Cardiac muscle cell (in vitro differentiated cells and primary cell): ENCODE measurements around the gene FHIT. TPM values are rescaled to one million over a fixed set of nuclear protein-coding genes. Genes with fewer than 3 reads are reported as not detected.
A peak's percentile ranks its signal among the peaks of the same experiment; 100 is the strongest.

Source experiments
- DNase-seq, 2 donors: peaks; one replicate each; pipeline versions ENCODE4 v3.0.0 to v3.0.0-alpha.2; 2010 to 2017; ENCODE audit warnings: low read depth in 1 of 2, low spot score in 1 of 2
- H3K27ac ChIP-seq: fragments of 200-600 bp; sonication (generic); 2 replicates; pipeline ENCODE4 v1.5.1; 2016
- H3K27me3 ChIP-seq: fragments of 200-600 bp; sonication (generic); 2 replicates; pipeline ENCODE4 v1.6.0; 2016; ENCODE audit warnings: control low read depth
- H3K36me3 ChIP-seq: fragments of 200-600 bp; sonication (generic); 2 replicates; pipeline ENCODE4 v1.5.1; 2016; ENCODE audit warnings: control low read depth
- H3K4me1 ChIP-seq: fragments of 200-600 bp; sonication (generic); 2 replicates; pipeline ENCODE4 v1.8.1; 2017; ENCODE audit warnings: low read depth, mild to moderate bottlenecking, mixed run types
- H3K4me3 ChIP-seq: fragments of 200-600 bp; sonication (generic); 2 replicates; pipeline ENCODE4 v1.5.1; 2016; ENCODE audit warnings: mild to moderate bottlenecking
- H3K9me3 ChIP-seq: fragments of 200-600 bp; sonication (generic); 2 replicates; pipeline ENCODE4 v1.5.1; 2017; ENCODE audit warnings: low read depth, mild to moderate bottlenecking, control low read depth
- CTCF ChIP-seq: IDR thresholded peaks from 2 replicates; pipeline ENCODE4 v1.5.1; 2012; ENCODE audit warnings: low read depth, mild to moderate bottlenecking, low read length
- polyA plus RNA-seq: library from polyadenylated mRNA; unstranded; fragments of >200 nt; fragmentation: Nextera tagmentation; extraction: Ambion mirVana; gene quantifications from 2 replicates; pipeline ENCODE4 v1.2.1, GENCODE V29; 2016
- total RNA-seq: library from RNA; depleted of rRNA; stranded (reverse); fragments of >200 nt; gene quantifications from 2 replicates; pipeline ENCODE4 v1.2.3, GENCODE V29; 2016

FHIT gene
- total and polyA plus RNA-seq, 2 experiments from 2014 or later, result 6.9 to 12.5 TPM

- H3K36me3 ChIP-seq, result no peaks in the 10 kb centered on the region
- peaks cover 11% of the 10 kb centered on the region for H3K4me1 ChIP-seq
- DNase-seq, result no peak
- H3K9me3 ChIP-seq, result no peaks in the 10 kb centered on the region
- no peak overlapping the region for H3K4me3 ChIP-seq
- TF ChIP-seq CTCF, result no peak
- no peaks in the 10 kb centered on the region for H3K27me3 ChIP-seq
- H3K27ac ChIP-seq, result no peak overlapping the region
These were observed 928.1 kb downstream of the FHIT start for GRCh38 chr3:60323180-60323579.

GRCh38 chr3:60322298-60322856 lies 928.9 kb downstream of the FHIT start:
- no peak for TF ChIP-seq CTCF
- DNase-seq, result no peak

GRCh38 chr3:60319179-60319858 lies 931.9 kb downstream of the FHIT start:
- H3K4me1 ChIP-seq, result peaks cover 8% of the 10 kb centered on the region
- H3K4me3 ChIP-seq, result no peak overlapping the region
- H3K36me3 ChIP-seq, result no peaks in the 10 kb centered on the region
- no peaks in the 10 kb centered on the region for H3K27me3 ChIP-seq
- DNase-seq, result no peak
- no peak overlapping the region for H3K27ac ChIP-seq
- H3K9me3 ChIP-seq, result no peaks in the 10 kb centered on the region
- TF ChIP-seq CTCF, result no peak

More at GRCh38 chr3:60322298-60322856, 928.9 kb downstream of the FHIT start:
- H3K4me1 ChIP-seq, result peaks cover 11% of the 10 kb centered on the region
- H3K9me3 ChIP-seq, result no peaks in the 10 kb centered on the region
- H3K27ac ChIP-seq, result no peak overlapping the region
- no peaks in the 10 kb centered on the region for H3K27me3 ChIP-seq
- no peaks in the 10 kb centered on the region for H3K36me3 ChIP-seq
- H3K4me3 ChIP-seq, result no peak overlapping the region

- Histone ChIP-seq H3K4me1 (peaks cover 9% of the 10 kb centered on the region), H3K4me3 (no peak overlapping the region), H3K27ac (no peak overlapping the region), H3K36me3 (no peaks in the 10 kb centered on the region), H3K9me3 (no peaks in the 10 kb centered on the region), H3K27me3 (no peaks in the 10 kb centered on the region)
- peak in 1 of 2 donors; percentile 78 for DNase-seq
- TF ChIP-seq CTCF, result no peak
These were observed 935.0 kb downstream of the FHIT start for GRCh38 chr3:60316121-60316797.

- Histone ChIP-seq H3K27ac (no peak overlapping the region), H3K4me1 (peaks cover 9% of the 10 kb centered on the region), H3K36me3 (no peaks in the 10 kb centered on the region), H3K9me3 (no peaks in the 10 kb centered on the region), H3K4me3 (no peak overlapping the region), H3K27me3 (no peaks in the 10 kb centered on the region)
- DNase-seq, result no peak
- TF ChIP-seq CTCF, result no peak
These were observed 937.2 kb downstream of the FHIT start for GRCh38 chr3:60313951-60314461.
